Urothelium cell line (cell line): ENCODE results near the gene KCNJ15.

Experiments used
- DNase-seq: peaks from one replicate; pipeline ENCODE4 v3.0.0; 2011; ENCODE audit warnings: low spot score, mixed read lengths
- FAIRE-seq: peaks from 2 replicates; lab custom pipeline; 2011; peaks lifted over from hg19 to GRCh38; lab: Jason Lieb, UNC

Gene KCNJ15

DNA sequence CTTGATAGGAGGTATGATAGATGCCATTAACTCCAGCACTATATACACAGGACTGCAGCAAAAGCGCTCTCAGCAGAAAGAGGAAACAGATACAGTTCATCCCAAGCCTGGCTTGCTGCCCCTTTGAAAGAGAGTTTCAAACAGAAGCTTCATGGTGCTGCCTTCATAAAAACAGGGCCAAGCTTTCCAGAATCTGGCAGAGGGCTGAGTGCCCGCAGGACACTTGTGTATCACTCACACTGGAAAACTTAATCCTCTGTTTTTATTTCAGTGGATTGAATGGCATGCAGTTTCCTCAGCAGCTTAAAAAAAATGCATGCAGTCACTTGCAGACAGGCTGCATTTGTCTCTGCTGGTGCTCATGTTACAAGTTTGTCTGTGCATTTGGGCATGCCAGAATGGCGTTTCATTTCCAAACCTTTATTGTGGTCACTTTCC is 40.4 kb downstream of the KCNJ15 start:
- peak; percentile 4 for DNase-seq
- FAIRE-seq: no peak

DNA sequence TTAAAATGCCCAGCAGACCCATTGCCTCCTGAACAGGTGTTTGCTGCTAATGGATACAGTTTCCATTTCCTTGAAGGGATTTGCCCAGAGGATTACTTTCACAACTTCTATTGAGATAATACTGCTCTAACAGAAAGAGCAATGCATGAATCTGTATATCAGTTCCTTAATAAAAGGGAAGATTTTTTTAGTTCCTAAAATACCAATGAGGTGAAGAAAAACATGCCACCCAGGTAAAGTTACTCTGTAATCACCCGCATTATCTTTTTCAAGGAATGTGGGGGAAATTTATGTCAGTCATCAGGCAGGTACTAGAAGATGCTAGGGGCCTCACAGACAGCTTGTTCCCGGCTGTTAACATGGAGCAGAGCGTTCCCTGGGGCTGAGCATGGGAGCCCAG is 41.1 kb downstream of the KCNJ15 start:
- FAIRE-seq (no peak), DNase-seq (no peak)

DNA sequence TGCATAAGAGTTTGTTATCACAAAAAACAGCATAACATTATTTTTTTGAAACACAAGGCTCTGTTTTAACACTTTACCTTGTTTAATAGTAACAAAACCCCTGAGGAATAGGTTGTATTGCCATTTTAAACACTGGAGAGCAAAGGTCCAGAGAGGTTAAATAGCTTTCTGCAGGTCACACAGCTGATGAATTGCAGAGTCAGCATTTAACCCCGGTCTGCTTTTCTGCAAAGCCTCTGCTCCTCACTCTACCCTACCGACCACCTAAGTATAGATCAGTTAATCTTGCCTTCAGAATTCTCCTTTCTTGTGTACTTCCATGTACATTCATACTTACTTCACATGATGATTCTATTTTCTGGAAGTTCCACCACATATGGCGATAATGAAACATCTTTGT is 42.0 kb downstream of the KCNJ15 start:
- FAIRE-seq (no peak), DNase-seq (no peak)

DNA sequence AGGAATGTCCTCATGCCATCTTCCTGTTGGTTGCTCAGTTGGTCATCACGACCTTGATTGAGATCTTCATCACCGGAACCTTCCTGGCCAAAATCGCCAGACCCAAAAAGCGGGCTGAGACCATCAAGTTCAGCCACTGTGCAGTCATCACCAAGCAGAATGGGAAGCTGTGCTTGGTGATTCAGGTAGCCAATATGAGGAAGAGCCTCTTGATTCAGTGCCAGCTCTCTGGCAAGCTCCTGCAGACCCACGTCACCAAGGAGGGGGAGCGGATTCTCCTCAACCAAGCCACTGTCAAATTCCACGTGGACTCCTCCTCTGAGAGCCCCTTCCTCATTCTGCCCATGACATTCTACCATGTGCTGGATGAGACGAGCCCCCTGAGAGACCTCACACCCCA is 42.9 kb downstream of the KCNJ15 start:
- no peak for FAIRE-seq
- DNase-seq: no peak

DNA sequence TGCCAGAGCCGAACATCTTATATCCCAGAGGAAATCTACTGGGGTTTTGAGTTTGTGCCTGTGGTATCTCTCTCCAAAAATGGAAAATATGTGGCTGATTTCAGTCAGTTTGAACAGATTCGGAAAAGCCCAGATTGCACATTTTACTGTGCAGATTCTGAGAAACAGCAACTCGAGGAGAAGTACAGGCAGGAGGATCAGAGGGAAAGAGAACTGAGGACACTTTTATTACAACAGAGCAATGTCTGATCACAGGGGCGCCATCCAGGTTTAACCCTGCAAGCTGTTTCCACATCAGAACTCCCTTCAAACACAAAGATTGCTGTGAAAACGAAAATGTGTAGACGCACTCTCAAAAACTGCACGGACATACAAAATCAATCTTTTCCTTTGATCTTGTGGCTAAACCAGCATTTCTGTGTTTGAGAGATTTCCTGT is 43.4 kb downstream of the KCNJ15 start:
- no peak for FAIRE-seq

DNA sequence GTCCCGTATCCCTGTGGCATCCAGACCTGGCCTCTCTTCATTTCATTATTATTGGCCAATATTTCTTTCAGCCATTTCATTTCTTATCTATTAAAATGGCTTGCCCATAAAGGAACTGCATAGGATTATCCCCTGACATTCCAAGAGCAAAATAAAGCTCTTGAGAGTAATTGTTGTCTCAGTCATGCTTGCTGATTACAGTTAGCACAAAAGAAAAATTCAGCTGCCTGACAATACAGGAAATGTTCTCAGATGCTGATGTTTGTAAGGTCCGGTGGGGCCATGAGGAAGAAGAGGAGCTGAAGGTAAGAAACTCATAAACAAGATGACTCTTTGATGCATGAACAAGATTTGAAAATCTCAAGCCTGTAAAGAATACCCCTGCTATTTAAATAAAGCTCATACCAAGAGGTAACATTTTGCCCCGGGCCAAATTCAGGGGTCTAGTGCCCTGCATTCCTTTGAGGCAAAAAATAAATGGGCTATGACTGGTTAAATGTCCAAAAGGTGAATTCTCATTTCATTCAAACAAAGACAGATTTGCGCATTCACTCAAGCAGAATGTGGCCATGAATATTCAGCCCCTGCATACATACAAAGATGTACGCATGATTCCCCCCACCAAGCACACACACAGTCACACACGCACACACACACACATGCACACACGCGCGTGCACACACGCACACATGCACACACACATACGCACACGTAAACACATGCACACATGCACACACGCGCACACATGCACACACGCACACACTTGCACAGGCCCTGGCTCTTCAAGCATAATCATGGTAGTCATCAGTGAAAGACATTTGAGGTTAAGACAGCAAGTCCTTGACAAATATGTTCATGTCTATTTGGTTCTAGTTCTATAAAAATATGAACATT is 44.8 kb downstream of the KCNJ15 start:
- DNase-seq (no peak), FAIRE-seq (no peak)

More for the DNA sequence above, 43.4 kb downstream of the KCNJ15 start:
- no peak for DNase-seq

DNA sequence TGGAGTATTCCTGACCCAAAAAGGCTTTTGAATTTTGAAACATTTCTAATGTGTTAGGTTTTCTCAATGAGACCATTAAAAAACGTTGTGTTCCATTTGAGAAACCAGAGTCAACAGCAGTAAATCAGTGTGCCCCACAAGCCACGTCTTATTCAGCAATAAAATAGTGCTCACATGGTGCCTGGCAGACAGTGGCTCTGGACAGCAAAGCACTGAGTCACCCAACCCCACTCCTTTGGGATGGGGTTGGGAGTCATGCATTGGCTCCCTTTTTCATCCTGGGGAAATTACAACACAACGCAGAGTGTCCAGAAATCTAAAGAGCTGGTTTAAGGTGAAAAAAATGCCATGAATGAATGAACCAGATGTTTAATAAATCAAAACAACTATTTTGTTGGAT is 46.5 kb downstream of the KCNJ15 start:
- DNase-seq (peak; percentile 25), FAIRE-seq (no peak)

DNA sequence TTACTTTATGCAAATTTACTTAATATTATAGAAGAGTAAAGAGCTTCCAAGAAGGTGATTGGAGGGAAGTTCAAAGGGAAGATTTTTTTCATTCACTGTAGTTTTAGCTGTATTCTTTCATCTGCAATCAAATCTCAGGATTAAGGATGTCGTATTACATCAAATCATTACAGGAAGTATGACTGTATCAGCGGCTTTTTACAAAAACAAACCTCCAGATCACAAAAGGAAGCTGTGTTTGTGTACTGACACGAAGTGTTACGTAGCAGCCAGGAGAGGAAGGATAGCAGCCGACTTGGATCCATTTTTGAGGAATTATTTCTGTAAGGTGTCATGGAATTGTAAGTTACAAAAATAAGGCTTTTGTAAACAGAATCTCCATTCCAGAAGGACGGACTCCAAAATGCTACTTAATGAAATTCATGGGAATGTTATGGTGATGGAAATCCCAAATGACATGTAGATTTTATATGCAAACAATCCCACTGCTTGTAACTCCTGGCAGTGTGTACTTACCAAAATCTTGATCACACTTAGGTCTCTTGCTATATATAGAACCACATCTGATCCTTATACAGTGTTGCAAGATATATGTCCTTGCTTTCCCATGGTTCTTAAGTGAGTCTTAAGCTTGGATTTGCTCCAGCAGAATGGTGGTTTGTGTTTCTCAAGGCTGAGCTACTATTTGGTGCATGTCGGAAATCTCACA is 49.8 kb downstream of the KCNJ15 start:
- FAIRE-seq (no peak), DNase-seq (no peak)

DNA sequence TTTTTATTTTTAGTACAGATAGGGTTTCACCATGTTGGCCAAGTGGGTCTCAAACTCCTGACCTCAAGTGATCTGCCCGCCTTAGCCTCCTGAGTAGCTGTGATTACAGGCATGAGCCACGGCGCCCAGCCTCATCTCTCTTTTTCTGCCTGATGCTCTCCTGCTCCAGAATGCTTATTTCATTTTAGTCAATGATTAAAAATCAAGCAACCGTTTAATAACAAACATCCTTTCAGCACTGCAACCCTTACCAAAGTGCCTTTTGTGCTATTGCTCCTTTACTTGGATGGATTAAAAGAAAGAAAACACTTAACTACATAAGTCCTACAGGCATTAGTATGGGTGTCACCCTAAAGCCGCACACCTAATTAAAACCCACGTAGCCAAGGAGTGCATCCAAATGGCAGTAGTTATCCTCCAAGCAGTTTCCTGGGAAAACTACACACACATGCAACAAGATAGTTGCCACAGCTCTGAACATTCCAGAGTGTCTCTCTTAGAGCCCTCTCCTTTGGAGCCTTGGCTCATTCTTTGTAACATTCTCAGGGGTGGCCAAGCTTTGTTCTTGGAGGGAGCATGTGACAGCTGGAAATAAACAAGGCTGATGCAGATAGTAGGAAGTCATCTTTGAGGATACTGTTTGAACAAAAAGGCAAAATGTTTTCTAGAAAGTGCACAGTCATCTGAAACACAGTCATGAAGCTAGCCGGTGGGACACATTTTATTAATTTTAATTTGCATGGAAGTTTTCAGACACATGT is 51.2 kb downstream of the KCNJ15 start:
- DNase-seq (no peak), FAIRE-seq (no peak)

DNA sequence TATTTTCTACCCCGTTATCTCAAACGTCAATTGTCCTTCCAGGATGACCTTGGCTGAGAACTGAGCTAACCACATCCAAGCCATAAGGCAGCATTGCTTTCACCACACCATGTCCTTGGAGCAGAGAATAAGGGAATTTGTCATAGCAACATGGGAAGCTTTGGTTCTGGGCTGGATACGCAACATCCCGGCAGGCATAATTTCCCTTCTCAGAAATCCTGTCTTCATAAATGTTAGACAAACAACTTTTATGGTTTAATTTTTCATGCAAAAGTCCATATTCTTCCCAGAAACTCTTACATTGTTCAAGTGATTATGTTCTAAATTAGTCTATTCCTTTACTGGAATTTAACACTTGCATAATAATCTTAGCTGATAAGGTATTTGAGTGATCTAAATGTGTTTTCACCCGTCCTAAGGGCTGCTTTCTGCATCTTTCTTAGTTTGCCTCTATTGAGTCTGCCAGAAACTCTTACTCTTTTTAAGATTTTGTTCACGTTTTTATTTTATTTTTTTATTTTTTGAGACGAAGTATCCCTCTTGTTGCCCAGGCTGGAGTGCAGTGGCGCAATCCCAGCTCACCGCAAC is 51.8 kb downstream of the KCNJ15 start:
- FAIRE-seq (no peak), DNase-seq (no peak)

DNA sequence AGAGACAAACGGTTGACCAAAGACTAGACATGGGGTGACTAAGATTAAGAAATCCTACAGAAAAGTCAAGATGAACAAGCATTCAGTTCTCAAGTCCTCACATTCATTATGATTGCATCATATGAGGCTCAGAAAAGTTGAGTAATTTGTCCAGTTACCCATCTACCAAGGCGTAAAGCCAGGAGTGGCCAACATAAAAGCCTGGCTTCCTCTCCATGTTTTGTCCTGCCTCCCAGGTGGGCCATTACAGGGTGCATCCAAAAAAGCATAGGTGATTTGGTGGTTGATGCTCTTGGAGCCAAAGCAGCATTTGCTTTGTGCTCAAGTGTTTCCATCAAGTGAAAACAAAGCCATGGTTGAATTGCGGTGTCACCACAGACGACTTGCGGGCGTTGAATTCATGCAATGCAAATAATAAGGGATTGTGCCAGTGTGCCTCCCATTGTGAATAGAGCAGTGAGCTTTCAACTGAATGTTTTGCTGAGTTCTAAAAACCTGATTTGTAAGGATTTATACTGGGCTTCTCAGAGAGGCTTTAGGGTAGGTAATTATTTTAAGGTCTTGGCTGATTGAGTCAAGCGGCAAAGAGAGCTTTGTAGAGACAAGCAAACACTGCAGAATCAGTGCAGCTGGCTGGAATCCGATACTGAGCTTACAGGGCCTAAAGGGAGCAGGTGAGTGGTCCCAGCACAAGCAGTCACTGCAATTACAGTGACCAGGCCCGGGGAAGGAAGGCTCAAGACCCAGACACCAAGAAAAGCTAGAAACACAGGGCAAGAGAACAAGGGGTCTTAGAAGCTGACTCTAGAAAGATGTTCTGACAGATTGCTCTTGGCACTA is 54.1 kb downstream of the KCNJ15 start:
- FAIRE-seq (no peak), DNase-seq (no peak)

DNA sequence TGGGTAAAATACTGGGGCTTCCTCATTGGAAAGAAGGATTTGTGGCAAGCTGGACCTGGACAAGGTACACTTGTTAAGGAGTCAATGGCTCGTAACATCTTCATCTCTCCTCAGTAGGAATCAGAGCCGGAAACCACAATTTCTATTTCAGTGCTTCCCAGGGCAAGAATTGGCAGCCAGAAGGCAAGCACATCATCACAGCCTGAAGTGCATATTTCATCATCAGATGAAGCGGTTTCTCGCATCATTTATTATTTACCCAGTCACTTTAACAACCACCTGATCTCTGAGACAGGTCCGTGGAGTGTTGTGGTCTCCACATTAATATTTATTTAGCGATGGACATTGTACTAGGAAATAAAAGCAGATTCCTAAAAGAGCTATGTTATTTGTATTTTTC is 55.0 kb downstream of the KCNJ15 start:
- FAIRE-seq: no peak
- DNase-seq: no peak

DNA sequence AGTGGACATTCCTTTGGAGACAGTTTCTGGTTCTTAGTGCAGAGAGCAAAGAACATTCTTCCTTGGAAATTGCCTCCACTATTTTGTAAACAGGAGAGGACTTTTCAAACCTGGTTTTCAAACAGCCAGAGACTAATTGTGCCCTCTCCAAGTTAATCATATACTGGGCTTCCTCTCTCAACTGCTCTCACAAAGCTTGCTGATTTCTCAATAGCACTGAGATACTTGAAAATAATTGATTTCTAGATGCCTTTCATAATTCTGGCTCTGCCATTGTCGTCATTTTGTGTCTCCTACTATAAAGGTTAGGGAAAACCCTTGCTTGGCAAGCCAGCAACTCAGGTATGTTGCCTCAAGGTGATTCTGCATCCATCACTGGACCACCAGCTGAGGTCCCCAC is 56.0 kb downstream of the KCNJ15 start:
- no peak for FAIRE-seq
- DNase-seq: no peak

DNA sequence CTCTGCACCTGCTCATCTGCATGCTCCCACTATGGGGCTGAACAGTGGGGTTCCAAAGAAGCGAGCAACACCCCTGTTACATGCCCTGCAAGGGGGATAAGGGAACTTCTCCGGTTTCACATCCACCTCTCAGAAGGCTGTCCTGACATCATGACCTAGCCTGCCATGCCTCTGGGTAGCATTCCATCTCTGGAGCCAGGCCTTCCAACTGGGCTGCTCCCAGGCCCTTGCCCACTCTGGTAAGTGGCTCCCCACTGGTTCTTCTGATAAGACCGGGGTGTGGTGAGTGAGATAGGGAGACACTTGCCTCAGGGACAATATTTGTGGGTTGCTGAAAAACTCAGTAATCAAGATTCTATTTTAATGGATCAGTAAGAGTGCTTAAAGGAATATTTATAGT is 57.8 kb downstream of the KCNJ15 start:
- DNase-seq: no peak
- no peak for FAIRE-seq

DNA sequence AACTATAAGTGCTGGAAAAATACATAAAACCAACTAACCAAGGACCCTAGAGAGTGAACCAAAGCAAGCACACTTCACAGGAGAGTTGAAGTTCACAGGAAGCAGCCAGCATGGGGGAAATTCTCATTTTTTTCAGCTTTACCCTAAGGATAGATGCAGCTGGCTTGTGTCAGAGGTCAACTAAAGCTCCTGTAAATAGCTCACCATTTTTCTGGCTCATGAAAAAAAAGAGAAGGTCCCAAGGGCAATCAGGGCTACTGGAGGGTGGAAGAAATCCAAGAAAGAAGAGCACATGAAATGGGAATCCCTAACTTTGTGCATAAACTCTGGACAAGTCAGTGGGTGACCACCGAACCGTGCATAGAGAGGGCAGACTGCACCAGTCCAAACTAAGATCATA is 58.3 kb downstream of the KCNJ15 start:
- FAIRE-seq (no peak), DNase-seq (no peak)

DNA sequence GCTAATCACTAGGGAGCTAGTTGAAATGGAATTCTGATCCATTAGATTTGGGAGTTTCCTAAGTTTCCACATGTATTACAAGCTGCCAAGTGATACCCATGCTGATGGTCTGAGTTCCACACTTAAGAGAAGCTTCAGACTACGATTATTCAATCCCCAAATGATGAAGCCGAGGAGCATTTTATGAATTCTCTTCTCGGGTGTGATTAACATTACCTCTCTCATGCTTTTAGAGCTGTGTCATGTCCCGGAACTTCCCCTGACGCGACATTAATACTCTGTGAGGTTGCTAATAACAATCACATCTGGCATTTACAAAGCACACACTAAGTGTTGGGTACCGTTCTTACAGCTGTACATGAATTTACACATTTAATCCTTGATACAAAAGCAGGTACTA is 63.0 kb downstream of the KCNJ15 start:
- no peak for FAIRE-seq
- no peak for DNase-seq

DNA sequence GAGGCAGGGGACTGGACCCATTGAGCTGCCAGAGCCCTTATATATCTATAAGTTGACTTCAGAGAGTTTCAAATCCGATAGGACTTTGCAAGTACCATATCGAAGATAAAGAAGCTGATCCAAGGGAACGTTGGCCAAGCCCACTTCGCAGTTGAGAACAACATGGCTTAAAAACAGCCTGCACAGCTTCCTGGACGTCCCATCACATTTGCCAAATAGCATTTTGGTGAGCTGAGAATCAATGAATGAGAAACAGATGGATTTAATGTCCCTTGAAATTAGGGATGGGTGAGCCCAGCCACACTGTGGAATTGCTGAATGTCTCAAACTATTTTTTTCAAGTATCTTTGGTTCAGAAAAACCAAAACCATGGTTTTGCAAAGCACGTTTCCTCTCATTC is 64.8 kb downstream of the KCNJ15 start:
- DNase-seq (no peak), FAIRE-seq (no peak)

DNA sequence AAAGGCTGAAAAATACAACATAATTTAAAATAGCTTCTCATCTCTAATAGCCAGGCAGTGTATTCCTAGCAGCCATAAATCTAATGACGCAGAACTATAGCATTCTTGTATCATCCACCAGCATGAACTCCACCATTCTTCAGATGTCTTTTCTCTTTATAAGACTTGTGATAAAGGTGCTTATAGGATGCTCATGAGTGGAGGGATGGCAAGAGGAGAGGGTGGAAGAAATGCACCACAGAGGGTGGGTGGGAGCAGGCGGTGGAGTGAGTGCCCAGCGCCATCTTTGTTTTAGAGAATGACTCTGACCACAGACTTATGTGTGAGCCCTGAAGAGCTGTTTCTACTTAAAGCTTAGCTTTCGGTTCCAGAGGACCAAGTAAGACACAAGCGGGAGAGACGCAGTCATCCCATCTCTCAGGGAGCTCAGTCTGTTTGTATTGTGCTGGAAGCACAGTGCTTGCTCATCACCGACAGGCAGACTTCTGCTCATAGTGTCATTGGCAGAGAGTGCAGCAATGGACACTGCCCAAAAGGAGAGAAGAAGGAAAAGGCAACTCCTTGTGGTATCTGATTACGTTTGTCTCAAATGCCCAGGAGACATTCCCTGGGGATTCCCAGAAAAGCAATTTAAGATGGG is 65.6 kb downstream of the KCNJ15 start:
- FAIRE-seq (no peak), DNase-seq (no peak)

DNA sequence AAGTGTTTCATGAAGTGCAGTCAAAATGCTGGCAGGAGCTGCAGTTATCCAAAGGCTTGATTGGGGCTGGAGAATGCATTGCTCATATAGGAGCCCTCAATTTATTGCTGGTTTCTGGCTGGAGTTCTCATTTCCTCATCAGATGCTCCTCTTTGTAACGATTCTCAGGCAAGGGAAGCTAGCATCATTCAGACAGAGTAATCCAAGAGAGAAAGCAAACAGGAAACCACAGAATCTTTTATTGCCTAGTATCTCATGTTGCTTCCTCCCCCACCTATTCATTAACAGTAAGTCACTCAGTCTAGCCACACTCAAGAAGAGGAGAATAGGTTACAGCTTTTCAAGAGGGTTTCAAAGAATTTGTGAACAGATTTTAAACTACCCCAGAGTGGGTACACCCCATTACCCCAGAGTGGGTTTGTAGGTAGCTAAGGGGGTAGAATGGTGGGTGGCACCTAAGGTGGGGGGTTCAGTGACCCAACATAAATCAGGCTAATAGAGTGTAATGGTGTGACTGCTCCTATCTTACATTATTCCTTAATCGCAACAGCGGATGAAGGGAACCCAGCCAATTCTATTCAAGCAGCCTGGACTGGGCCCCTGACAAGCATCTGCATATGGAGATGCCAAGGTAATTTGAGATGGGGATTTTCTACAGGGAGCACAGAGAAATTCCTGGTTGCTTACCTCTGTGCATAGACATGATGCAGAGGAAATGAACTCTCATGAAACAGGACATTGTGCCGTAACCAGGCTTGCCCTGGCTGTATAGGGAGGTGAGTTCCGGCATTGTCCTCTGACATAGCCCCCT is 67.1 kb downstream of the KCNJ15 start:
- no peak for FAIRE-seq
- DNase-seq: peak; percentile 23
